NCI-H2196 (cell line): Measurements from ENCODE around the gene SARS1.

Experiments
- DNase-seq: peaks from one replicate; lab custom pipeline; 2025; ENCODE audit not compliant: unreplicated experiment; lab: John Stamatoyannopoulos, UW

SARS1 gene

DNA sequence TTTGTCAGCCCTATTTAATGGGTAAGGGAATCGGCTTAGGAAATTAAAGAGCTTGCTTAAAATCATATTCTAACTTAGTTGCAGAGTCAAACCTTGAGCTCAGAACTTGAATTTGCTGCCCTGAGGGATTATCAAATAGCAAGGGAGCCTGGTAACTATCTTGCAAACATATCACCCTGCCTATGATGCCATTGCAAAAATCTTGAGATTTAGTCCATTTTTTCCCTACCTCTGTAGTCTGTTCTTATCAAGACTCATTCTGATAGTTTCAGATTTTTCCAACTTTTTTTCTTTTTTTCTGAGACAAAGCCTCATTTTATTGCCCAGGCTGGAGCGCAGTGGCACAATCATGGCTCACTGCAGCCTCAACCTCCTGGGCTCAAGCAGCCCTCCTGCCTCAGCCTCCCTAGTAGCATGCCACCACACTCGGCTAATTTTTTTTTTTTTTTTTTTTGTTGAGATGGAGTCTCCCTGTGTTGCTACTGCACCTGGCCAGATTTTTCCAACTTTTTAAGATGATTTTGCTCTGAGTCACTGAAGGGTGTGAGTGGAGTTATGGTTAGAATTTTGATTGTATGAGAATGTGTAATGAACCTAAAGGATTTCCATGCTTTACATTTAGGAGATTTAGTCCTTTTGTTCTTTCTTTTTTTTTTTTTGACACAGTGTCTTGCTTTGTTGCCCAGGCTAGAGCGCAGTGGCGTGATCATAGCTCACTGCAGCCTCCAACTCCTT lies 12.2 kb downstream of the SARS1 start:
- no peak for DNase-seq

DNA sequence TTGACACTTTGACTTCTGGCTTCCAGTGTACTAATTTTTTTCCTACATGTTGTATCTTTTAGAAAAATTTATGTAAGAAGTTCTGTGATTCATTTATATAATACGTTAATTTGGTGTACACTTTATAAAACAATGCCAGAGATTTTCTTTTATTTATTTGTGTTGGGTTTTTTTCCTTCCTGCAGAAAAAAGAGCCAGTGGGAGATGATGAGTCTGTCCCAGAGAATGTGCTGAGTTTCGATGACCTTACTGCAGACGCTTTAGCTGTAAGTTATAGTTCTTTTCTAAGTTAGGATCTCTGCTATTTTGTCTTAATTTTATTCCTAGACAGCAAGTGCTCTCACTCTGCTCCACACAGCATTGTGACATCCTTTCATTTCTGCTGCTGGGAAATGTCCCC lies 14.4 kb downstream of the SARS1 start:
- no peak for DNase-seq

DNA sequence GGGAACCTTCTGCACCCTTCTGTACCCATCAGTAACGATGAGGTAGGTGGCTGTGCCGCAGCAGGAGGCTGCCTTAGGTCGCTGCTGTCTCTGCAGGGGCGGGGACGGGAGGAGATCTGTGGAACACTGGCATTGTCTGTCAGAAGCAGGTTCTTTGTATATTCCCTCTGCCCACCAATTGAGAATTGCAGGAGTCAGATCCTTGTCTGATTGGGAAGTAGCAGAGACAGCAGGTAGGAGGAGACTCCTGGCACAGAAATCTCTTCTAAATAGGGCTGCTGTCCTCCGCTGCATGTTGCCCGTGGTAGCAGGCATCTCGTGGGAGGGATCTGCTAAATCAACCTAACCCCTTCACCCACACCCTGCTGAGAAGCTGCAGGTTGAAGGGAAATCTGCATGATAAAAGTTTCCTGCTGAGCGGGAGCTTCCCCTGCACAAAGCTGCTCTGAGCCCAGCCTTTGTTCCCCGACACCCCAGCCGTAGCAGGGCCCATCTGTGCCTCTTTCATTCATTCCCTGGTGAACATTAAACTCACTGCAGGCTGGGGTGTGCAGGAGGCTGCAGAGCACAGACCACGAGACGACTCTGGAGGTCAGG lies 15.9 kb downstream of the SARS1 start:
- no peak for DNase-seq

DNA sequence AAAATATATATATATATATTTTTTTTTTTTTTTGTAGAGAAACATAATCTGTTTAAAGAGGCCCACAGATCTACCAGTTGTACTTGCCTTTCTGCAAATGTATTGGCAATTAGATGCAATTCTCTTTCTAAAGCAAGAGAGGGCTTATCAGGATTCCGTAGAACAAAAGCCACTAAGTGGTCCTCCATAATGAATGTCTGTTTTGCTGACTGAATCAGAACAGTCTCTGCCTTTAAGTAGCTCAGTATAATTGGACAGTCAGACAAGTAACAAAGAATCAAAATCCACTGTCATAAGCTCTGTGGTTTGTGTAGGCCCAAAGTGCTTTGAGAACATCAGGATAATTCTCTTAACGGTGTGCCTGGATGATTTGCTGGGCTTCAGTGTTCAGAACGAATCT lies 17.3 kb downstream of the SARS1 start:
- no peak for DNase-seq

DNA sequence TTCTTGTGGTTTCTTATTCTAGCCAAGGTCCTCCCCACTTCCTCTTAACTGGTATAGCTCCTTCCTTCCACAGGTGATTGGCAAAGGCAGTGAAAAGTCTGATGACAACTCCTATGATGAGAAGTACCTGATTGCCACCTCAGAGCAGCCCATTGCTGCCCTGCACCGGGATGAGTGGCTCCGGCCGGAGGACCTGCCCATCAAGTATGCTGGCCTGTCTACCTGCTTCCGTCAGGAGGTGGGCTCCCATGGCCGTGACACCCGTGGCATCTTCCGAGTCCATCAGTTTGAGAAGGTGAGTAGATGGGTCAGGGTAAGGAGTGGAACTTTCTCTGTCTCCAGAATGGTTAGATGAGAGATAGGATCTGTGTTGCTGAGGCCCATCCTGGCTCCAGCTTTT lies 21.4 kb downstream of the SARS1 start:
- DNase-seq = no peak

DNA sequence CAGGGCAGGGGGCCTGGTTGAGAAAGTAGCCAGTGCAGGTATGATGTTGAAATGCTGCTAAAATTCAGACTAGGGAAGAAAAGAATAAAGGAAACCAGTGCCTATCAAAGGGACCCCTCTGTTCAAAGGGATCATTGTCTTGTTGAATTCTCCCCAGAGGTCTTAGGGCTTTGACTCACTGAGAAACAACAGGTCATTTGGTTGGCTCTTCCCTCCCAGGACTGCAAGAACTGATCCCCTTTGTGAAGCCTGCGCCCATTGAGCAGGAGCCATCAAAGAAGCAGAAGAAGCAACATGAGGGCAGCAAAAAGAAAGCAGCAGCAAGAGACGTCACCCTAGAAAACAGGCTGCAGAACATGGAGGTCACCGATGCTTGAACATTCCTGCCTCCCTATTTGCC lies 23.8 kb downstream of the SARS1 start:
- DNase-seq = no peak

DNA sequence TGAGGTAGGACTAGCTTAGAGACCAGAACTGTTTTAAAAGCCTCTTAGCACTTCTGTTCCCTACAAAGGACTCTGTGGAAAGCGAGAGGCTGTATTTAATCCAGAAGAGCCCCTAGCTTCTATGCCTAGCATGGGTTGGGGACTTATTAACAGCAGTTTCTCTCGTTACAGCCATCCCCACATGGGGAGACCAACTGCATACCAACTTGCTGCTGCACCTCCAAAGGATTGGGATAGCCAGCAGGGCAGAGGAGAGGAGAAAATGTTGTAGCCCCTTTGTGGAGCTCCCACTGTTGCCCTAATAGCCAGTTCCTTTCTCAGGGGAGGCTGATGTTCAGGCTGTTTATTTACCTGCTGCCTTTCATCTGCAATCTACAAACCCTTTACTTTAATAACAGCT lies 24.7 kb downstream of the SARS1 start:
- no peak for DNase-seq

DNA sequence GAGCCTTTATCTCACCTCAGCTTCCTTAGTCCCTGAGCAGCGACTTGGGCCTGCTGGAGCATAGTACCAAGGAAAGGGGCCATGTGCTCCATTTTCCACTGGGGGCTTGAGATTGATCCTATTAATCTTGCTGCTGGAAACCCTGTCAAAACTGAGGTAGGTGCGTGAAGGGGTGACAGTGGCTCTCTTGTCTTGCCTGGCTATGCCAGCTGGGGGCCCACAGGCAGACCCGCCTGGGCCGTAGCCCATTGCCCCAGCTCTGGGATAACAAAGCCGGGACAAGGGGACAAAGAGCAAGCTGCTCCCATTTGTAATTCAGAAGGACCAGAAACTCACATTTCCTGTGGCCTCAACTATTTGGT lies 25.3 kb downstream of the SARS1 start:
- no peak for DNase-seq

DNA sequence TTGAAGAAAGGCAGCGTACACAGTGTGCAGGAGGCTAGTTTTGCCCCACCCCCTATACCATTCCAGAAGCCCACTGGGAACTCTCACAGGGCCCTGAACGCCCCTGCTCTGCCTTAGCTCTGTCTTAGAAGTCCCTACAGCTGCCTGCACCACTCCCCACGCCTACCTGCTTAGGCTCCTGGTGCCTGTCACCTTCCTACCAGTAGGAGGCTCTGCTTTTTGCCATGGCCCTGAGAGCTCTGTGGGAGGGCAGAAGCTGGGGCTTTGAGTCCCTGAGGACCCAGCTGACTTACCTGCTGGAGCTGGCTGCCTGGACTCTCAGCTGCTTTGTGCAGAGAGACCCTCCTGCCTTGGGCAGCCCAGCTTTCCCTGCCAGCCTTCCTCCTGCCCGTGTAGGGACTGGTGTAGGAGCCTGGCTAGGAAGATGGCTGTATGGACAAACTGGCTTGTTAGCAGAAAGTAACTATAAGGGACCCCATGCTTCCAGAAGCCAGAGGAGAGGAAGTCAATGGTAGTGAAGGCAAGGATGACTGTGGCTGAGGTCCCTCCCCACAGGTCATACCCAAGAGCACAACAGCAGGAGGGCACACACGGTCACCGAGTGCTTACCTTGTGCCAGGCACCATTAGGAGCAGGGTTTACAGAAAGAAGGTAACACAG lies 25.8 kb downstream of the SARS1 start:
- DNase-seq = peak; percentile 14

DNA sequence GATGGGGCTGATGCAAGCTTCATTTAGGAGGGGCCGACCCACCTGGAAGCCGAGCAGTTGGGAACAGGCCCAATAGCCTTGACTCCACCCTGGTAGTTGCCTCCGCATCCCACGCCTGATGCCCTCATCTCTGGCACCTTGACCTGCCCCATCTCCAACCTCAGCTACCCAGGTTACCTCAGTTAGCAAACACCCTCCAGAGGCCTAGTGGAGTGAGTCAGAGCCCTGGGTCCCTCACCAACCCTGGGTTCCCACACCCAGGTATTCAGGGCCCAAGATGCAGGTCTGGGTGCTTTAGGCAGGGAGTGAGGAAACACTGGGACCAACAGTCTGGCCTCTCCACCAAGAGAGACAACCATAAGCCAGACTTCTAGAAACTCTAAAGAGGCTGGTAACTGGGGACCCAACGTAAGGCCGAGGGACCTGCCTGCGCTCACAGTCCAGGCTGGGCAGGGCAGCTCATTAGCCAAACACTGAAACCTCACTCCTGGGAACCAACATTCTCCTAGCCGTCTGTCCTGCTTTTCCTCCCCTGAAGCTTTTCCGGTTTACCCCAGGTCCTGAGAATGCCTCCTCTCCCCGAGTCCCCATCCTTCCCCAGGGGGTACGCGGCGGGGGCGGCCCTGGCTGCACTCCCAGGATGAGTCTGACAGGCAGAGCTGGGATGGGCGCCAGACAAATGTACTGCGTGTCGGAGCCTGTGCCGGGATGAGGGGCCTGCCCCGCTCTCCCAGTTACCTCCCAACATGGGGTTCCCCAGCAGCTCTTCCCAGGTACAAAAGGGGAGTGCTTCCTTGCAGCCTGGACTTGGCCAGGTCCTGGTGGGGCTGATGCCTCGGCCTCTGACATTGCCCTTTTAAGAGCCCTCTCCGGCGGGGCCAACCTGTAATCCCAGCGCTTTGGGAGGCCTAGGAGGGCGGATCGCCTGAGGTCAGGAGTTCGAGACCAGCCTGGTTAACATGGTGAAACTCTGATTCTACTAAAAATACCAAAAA lies 26.7 kb downstream of the SARS1 start:
- no peak for DNase-seq

DNA sequence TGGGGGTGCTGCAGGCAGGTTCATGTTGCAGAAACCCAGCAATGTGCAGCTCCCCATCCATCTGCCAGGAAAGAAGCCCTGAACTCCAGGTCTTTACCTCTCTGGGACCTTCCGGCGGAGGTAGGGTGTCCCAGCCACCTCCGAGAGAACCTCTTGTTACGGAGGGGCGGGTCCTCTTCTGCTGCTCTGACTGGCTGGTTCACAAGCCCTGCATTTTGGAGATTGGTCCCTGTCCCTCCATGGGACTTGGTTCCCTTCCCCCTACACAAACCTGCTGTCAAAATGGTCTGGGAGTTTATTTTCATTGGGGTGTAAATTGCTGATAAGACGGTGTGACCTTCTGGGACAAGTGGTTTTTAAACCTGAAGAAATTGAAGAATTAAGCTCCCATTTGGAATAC lies 27.6 kb downstream of the SARS1 start:
- DNase-seq = no peak

DNA sequence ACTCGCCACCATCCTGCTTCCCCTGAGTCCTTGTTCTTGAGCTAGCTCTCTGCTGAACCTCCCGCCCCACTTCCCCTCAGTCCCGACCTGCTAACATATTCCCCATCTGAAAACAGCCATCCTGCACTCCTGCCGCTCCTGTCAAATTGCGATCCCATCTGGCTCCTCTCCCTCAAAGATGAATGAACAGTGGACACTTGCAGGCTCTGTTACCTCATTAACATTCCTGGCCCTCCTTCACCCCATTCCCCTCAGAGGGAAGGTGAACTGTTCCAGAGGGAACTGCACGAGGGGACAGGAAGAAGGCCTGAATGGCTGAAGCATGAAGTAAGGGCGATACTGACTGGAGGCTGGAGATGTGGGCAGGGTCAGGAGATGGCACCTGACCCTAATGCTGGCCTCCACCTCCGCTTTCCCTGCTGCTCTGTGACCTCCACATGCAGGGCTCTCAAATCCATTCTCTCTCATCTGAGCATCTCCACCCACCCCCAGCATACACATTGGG lies 28.2 kb downstream of the SARS1 start:
- no peak for DNase-seq

DNA sequence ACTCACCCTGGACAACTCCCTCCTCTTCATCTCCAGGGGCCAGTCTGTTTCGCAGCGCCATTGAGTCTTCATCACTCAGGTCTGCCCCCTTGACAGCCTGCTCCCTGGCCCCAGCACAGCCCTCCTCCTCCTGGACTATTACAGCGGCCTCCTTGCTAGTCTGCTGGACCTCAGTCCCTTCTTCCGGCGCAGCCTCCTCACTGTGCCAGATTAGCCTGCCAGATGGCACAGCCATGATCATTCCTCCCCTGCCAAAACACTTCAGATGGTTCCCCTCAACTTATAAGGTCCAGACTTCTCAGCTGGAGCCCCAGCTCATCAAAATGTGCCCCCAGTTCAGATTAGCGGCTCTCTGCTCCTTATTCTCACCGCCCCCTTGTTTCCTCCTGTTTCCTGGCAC lies 28.7 kb downstream of the SARS1 start:
- no peak for DNase-seq

DNA sequence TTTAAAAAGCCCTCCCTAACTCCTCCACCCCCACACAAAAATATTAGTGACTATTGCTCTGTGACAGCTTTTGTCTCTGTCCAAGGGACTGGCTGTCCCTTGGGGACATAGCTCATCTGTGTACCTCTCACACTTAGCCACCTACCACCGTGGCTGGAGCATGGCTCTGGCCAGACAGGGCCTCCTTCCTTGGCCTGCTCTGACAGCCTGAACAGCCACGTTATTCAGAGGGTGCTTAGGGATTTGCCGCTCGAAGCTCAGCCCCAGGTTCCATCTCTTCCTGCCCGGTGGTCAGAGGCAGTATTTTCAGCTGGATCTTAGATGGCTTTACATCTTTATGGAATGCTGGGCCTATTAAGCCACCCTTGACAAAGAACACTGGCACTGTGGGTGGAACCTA lies 29.5 kb downstream of the SARS1 start:
- no peak for DNase-seq

DNA sequence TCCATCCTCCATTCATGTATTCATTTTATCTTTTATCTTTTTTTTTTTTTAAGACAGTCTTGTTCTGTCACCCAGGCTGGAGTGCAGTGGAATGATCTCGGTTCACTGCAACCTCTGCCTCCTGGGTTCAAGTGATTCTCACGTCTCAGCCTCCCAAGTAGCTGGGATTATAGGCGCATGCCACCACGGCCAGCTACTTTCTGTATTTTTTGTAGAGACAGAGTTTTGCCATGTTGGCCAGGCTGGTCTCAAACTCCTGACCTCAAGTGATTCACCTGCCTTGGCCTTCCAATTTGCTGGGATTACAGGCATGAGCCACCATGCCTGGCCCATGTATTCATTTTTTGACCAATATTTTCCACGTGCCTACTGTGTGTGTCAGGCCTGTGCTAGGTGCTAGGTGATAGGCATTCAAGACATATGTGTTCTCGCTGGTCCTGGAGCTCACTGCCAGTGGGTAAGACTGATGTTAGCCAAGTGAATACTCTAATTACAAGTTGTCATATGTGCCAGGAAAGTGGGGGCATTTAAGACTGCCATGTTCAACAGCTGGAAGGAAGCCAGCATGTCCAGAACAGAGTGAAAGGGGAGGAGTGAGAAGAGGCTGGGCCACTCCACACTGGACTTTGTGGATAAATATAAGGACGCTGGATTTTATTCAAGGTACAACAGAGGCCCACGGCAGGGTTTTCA lies 30.3 kb downstream of the SARS1 start:
- peak; percentile 26 for DNase-seq

DNA sequence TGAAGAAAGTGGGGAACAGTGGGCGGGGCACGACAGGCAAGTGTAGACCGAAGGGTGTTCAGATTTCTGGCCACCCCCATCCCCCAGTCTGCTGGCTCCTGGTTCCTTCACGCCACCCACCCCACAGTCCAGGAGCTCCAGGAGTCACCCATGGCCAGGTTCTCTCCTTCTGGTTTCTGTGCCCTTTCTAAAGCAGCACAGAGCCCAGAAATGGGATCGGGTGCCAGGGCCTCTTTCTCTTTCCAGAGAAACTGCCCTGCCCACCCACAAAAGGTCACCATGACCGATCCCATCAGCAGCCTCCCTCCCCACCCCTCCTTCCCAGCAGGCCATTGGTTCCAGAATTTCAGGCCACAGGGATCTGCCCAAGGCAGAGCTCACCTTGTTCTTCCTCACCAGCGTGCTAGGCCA lies 32.4 kb downstream of the SARS1 start:
- no peak for DNase-seq

DNA sequence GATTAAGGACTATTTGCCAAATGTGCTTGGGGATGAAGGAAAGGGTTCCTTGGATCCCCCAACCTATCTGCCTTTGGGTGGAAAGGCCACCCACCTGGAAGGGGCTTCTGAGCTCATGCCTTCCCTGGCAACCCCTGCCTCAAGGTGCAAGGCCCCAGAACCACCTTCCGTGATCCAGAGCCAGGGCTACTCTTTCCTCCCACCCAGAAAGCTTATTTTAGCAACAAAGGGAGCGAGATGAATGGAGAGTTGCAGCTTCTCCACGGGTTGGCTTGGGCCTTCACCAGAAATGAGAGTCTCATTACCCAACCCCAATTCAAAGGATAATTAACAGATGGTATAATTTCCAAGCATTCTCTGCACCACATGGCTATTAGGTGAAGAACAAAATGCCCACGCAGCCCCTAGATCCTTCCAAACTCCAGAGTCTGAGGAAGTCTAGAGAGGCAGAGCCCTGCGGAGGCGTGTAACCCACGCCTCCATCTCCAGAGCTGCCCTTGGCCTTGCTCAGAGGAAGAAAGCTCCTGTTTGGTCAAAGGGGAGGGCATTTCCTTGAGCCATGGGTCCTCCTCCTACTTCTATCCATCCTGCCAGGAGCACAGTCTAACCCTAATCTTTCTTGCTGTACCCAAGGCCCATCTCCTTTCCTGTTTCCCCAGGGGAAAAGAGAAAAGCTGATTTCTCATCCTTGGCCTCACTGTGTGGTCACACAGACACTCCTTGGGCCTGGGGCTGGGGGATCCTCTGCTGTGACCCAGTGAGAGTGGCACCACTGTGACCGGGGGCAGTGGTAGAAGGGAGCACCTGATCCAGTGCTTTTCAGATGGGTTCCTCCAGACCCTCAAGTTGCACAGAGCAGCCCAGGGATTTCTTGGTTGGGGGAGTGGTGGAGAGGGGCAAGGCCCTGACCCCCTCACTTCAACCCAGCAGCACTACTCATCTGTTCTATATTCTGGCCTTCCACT lies 34.0 kb downstream of the SARS1 start:
- DNase-seq = no peak

DNA sequence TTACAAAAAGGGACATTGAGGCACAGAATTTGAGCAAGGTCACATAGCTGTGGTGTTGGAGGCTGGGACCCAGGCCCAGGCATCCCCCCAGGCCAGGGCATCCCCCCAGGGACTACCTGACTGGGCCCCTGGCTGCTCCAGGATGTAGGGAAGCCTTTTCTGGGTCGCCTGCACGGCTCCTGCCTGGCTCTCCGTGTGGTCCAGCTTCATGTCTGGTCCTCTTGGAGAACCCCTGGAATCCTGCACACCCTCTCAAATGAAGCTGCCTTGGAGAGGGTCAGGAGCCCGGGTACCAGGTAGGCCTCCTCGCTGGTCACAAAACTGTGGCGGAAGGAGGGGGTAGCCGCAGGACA lies 34.7 kb downstream of the SARS1 start:
- DNase-seq = no peak

DNA sequence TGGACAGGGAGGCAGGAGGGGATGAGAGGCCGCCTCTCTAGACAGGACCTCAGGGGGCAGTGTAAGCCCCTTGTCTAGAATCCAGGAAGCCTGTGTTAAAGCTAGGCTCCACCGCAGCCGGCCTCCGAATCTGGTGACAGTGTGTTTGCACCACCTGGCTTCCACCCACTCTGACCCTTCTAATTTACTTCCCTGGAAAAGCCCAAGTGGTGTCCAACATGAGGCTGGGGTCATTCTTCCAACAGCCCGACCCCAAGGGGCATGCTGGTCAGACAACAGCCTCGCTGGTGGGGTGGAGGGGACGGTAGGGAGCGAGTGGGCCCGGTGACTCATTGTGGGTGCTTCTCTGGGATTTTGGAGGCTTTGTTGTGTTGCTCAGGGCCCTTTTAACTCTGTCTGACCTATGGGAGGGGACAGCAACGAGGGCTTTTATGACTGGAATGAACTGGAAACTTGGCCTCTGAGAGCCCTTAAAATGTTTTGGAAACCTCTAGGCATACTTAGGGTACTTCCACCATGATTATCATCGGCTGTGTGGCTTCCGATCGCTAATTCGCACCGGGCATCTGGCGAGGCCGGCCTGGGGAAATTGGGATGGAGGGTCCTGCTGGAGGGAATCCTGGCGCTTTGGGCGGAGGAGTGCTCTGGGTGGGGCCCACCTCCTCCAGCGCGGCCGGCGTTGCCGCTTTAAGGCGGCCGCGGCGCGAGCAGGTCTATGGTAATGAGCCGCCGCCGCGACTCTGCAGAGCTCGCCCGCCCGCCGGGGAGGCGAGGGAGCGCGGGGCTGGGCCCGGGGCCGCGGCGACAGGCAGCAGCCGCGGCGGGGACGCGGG lies 35.3 kb downstream of the SARS1 start, which contains the start of gene CELSR2:
CELSR2 (plus strand) TSS at position 743 of the 833 bp plus-strand sequence. CDS start 541 bp downstream, outside the sequence.
- DNase-seq = peak; percentile 80
